Muscle layer of duodenum (tissue), 2 donors: ENCODE measurements around the gene C4BPA.

Experiments used
- H3K27ac ChIP-seq: one replicate; pipeline ENCODE4 v1.7.0; 2013; ENCODE audit warnings: mild to moderate bottlenecking, low read length
- H3K27me3 ChIP-seq: one replicate; pipeline ENCODE4 v1.7.0; 2013; ENCODE audit warnings: low read depth, mild to moderate bottlenecking, control low read depth, low read length
- H3K36me3 ChIP-seq, 2 donors: one replicate each; pipeline ENCODE4 v1.7.0; 2013; ENCODE audit warnings: low read length in 2 of 2, control low read depth in 1 of 2, mild to moderate bottlenecking in 1 of 2; ENCODE audit not compliant: insufficient read depth in 2 of 2, control insufficient read depth in 1 of 2
- H3K4me1 ChIP-seq, 2 donors: one replicate each; pipeline ENCODE4 v1.7.0; 2013; ENCODE audit warnings: low read length in 2 of 2, mild to moderate bottlenecking in 2 of 2, control low read depth in 1 of 2, moderate library complexity in 1 of 2; ENCODE audit not compliant: insufficient read depth in 2 of 2, control insufficient read depth in 1 of 2
- H3K4me3 ChIP-seq, 2 donors: one replicate each; pipeline ENCODE4 v1.7.0; 2013; ENCODE audit warnings: low read length in 2 of 2, low read depth in 1 of 2, mild to moderate bottlenecking in 1 of 2
- H3K9me3 ChIP-seq, 2 donors: one replicate each; pipeline ENCODE4 v1.7.0; 2013; ENCODE audit warnings: low read length in 2 of 2, control low read depth in 1 of 2, mild to moderate bottlenecking in 1 of 2; ENCODE audit not compliant: control insufficient read depth in 1 of 2
- donor health status: healthy.

Gene C4BPA

GRCh38 chr1:207191776-207192175 is 87.7 kb downstream of the C4BPA start:
- no peak overlapping the region for H3K27ac ChIP-seq
- H3K9me3 ChIP-seq = no peaks in the 10 kb centered on the region
- no peaks in the 10 kb centered on the region for H3K27me3 ChIP-seq
- H3K36me3 ChIP-seq = no peaks in the 10 kb centered on the region
- no peaks in the 10 kb centered on the region for H3K4me1 ChIP-seq
- H3K4me3 ChIP-seq = no peak overlapping the region

GRCh38 chr1:207194197-207194596 is 90.2 kb downstream of the C4BPA start:
- Histone ChIP-seq H3K9me3 (peaks cover 0 to 7% of the 10 kb centered on the region in 2 donors), H3K36me3 (no peaks in the 10 kb centered on the region), H3K27ac (no peak overlapping the region), H3K4me3 (no peak overlapping the region), H3K4me1 (no peaks in the 10 kb centered on the region), H3K27me3 (no peaks in the 10 kb centered on the region)
